GM19397 (cell line): ENCODE data around the gene TRIM14.
"Not testable (repeated sequence)": the region's sequence is repeated elsewhere in the genome, so short reads cannot be mapped to it uniquely, and the experiment has no call there.

Source experiments
- ATAC-seq: cut with Tn5 transposase; IDR thresholded peaks from one replicate; pipeline ENCODE4 v1.9.1; 2021; ENCODE audit warnings: mild to moderate bottlenecking, moderate library complexity; ENCODE audit not compliant: unreplicated experiment

TRIM14 gene

DNA sequence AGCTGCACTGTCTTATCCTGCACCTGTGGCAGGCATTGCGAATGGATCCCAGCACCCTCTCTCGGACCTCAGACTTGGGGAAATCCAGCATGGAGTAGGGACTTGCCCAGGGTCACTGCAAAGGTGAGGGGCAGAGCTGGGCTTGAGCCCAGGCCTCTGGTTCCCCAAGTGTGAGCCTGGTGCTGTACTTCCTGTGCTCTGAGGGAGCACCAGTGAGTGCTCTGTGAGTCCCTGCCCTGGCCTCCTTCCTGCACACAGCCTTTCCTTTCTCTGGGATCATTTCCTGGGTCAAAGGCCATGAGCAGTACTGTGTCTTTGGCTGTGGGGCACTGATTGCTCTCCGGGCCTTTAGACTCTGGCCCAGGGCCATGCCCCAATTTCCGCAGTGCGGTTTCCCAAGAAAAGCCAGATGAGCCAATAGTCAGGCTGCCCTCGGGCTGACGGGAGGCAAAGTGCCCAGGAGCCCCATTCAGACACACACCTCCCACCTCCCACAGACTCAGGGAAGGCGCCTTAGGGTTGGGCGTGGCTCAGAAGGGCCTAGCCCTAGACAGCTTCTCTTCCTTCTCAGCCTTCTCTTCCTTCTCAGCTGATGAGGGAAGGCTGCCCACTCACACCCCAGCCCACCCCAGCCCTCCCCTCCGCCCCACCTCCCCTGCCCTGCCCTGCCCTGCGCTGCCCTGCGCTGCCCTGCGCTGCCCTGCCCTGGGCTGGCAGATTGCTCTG, 23.3 kb upstream of the TRIM14 start:
- no peak for ATAC-seq

DNA sequence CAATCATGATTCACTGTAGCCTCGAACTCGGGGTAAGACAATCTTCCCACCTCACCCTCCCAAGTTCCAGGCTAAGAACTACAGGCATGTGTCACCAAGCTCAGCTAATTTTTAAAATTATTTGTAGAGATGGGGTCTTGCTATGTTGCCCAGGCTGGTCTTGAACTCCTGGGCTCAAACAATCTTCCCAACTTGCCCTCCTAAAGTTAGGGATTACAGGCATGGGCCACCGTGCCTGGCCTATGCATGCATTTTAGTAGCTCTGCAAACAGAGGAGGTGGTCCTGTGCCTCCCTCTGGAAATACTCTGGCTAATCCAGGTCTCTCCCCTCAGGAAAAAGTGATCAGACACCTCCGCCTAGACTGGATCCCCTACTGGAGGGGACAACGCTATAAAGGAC, 21.5 kb upstream of the TRIM14 start:
- ATAC-seq = no peak

DNA sequence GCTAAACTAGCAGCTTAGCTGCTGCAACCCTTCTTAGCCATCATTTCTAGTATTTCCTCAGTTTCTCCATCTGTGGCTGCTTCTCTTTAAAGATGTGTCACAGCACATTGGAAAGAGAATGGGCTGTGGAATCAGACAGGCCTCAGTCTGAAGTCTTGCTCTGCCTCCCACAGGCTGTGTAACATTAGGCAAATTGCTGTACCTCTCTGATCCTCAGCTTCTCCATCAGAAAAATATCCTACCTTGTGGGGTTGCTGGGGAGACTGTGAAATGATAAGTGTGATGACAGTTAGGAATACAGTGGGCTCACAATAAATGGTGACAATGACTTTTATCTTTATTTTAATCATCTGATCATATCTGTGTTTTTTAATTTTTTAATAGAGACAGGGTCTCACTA, 17.5 kb upstream of the TRIM14 start:
- ATAC-seq = no peak

DNA sequence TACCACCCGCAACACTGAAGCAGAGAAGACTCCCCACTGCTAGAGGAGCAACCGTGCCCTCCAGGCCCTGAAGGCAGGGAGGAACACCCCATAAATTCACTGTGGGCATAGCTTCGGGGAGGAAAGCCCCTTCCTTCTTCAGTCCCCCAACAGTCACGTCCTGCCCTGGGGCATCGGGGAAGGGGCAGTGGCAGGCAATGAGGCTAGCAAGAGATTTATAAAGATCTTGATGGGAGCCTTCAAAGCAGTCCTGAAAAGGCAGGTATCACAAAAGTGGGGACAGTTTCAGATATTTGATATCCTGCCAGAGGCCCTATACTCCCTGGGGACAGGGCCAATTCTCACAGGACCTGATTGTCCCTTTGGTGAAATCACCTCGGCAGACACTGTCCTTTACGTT, 16.9 kb upstream of the TRIM14 start:
- no peak for ATAC-seq

DNA sequence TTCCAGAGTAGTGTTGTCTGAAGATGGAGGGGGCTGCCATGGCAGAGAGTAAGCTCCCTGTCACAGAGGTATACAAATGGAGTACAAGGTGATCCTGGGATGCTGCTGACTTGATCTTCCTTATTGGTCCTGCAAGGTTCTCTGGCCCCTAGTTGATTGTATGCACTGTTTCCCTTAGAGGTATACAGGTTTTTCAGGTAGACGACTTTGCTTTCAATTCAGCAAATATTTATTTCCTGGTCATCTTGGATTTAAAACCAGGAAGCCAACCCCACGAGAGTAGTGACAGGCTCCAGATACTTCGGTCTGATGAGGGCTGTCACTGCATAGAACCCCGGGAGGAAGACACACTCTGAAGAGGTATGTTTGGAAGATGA, 16.5 kb upstream of the TRIM14 start:
- no peak for ATAC-seq

DNA sequence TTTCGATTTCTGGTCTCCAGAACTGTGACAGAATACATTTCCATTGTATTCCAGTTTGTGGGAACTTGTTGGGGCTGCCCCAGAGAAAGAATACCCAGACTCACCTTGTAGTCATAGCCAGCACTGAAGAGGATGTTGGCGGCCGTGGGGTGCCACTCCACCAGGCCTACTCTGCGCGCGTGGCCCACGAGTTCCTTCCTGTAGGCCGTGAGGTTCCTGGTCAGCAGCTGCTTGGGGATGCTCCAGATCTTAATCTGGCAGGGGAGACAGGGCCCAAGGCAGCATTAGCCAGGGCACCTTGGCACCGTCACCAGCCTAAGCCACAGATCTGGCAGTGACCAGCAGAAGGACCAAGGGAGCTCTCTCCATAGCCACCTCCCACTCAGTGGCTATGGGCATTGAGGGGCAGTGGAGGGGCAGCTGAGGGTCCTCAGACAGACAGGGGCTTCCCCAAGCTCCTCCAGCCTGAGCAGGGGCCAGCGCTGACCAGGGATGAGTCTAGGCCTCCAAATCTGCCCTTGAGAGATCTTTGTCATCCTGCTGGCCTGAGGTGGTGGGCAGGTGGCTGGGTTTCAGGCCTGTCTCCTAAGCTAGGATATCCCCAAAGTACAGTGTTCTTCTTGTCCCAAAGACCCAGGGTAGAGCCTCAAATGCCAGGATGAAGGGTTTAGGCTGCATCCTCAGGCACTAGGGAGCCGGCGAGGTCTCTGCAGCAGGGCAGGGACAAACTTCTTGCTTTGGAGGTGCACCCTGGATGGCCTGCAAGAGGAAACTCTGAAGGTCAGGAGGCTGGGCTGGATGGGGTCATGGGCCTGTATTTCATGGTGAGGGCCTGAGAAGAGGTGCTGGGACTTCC, 15.9 kb upstream of the TRIM14 start:
- ATAC-seq = no peak

DNA sequence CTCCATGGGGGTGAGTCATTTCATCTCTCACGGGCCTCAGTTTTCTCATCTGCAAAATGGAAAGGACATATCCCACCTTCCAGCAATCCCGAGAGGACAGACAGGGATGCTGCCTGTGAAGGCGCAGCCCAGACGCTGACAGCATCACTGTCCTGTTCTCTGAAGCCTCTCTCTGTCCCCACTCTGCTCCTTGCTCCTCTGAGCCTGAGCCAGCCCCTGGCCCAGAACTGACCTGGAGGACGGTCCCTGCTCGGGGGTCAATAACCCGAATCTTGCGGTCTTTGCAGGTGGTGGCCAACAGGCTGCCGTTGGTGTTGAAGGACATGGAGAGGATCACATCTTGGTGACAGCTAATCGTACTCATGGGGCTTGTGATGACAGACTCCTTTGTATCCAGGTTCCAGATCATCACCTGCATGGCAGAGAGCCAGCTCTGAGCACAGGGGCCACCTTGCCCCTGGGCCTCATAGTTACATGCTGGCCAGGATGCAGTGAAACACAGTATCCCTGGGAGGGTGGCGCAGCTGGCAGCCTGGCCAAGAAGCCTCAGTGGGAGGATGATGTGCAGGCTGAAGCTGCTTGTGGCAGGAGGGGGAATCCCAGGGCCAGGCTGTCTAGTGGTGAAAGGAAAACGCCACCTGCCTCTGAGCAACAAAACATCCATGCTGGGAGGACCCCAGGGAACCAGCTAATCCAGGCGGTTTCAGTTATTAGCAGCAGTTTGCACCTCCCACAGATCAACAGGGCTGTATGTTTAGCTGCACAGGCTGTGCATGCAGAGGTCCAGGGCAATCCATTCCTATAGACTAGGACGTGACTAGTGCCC, 14.0 kb upstream of the TRIM14 start:
- ATAC-seq = no peak

DNA sequence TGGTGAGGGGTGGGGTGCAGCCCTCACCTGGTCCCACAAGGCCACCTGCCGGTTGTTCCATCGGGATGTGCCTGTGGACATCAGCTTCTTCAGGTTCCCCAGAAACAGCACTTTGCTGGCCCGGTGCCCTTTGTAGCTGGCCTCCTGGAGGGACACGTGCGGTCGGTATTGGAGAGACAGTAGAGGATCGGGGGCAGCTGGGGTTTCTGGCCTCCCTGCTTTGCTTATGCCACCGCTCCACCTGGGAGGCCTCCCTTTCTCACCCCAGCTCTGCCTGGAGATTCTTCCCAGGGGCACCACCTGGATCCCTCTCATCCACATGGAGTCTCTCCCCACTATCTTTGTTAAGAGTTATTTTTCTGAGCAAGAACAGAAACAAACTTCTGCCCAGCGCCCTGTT, 13.1 kb upstream of the TRIM14 start:
- ATAC-seq = no peak

DNA sequence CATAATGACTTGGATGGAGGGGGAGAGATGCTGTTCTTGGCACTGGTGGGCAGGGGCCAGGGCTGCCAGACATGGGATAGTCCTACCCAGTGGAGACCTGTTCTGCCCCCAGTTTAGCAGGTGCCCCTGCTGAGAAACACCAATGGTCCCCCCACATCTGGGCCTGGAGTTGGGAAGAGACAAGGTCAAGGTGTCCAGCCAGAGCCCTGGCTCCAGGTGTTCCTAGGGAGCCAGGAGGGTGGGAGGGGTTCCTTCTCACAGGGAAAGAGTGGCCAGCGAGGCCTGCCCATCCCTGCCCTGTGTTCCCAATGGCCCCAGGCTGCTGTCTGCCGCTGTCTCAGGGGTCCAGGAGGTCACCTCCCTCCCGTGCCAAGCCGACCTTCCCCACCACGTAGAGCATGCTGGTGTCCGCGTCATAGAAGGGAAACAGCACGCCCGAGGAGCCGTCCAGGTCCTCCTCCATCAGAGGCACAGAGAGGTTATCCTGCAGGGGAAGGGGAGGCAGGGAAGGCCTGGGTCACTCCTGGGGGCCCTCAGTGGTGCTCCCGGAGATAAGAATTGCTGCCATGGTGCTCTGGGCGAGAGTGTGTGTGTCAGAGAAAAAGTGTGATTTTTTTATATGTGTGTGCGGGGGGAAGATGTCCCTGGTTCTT, 11.7 kb upstream of the TRIM14 start:
- ATAC-seq = no peak

DNA sequence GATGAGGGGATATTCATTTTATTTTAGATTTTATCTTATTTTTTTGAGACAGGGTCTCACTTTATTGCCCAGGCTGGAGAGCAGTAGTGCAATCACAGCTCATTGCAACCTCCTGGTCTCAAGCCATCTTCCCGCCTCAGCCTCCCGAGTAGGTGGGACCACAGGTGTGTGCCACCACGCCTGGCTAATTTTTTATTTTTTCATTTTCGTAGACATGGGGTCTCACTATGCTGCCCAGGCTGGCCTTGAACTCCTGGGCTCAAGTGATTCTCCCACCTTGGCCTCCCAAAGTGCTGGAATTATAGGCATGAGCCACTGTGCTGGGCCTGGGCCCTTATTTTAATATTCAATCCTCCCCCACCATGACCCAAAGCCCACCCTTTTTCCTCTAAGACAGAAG, 11.0 kb upstream of the TRIM14 start:
- not testable (repeated sequence) for ATAC-seq

DNA sequence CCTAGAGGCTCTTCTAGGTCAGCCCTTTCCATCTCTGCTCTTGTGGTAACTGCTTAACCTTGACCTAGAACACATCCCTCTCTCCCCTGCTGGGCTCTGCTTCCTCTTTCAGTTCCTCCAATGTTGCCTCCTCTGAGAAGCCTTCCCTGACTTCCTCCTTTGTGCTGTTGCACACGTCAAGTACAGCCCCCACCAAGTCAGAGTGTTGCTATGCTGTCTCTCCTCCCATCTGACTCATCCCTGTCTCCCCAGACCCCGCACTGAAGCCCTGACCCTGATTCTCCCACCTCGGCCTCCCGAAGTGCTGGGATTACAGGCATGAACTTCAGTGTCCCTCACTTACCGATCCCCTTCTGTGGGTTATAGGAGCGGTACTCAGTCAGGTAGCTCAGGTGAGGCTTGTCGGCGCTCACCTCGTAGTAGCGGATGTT, 10.4 kb upstream of the TRIM14 start:
- no peak for ATAC-seq

DNA sequence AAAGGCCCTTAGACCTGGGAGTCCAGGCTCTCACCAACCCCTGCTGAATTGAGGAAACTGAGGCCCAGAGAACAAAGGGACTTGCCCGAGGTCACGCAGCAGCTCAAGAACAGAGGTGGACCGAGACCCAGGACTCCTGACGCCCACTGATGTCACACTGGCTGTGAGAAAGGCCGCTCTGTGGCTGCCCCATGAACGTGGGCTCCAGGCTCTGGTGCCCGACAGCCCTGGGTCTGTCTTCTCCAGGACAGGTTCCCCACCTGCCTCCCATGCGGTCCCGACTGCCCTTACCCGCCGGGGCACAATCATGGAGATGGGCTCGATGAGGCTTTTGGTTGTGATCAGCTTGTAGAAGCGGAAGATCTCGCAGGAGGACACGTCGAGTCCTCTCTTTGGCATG, 9.3 kb upstream of the TRIM14 start:
- no peak for ATAC-seq

DNA sequence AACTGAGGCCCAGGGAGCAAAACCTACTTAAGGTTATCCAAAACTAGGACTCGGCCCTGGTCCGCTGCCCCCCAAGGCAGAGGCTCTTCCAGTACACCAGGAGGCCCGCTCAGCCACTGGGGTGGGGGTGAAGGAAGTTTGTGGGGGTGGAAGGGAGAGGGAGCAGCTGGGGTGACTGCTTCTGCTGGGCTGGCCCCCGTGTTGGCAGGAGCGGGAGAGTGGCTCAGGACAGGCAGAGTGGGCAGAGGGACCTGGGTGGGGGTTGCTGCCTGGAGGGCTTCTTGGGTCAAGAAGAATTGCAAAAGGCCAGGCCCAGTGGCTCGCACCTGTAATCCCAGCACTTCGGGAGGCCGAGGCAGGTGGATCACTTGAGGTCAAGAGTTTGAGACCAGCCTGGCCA, 8.2 kb upstream of the TRIM14 start:
- ATAC-seq = no peak

DNA sequence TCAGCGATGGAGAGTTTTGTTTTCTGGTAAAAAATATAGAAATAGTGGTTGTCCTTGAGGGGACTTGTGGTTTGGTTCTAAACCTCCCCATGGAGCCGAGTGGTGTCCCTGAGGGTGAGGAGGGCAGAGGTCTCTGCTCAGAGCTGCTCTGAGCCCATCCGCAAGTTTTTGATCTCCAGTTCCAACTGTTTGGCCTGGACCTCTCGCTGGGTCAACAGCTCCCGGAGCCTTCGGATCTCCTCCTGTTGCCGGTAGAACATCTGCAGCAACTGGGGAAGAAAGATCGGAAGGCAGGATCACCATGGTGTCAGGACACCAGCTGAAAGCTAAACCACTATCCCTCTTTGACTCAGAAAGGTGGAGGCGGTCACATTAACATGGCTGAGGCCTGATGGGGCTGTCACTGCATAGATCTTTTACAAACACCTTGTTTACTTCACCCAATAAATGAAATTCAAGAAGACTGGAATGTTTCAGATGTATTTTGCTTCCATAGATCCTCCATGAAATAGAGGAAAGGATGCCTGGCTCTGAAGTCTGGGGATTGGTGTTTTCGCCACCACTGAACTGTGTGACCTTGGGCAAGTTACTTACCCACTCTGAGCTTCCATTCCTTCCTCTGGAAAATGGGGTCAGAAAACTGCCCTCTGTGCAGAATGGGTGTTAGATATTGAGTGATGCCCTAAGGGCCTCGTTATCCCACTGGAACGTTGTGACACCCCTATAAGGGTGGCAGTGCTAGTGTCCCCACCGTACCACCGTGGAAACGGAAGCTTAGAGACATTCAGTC, 5.8 kb upstream of the TRIM14 start:
- no peak for ATAC-seq

DNA sequence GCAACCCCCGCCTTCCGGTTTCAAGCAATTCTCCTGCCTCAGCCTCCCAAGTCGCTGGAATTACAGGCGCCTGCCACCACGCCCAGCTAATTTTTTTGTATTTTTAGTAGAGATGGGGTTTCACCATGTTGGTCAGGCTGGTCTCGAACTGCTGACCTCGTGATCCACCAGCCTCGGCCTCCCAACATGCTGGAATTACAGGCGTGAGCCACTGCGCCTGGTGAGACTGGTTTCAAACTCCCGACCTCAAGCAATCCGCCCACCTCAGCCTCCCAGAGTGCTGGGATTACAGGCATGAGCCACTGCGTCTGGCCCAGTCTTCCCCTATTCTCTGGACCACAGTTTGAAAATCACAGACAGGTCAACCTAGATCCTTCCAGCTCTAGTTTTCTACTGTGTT, 5.1 kb upstream of the TRIM14 start:
- ATAC-seq = not testable (repeated sequence)

DNA sequence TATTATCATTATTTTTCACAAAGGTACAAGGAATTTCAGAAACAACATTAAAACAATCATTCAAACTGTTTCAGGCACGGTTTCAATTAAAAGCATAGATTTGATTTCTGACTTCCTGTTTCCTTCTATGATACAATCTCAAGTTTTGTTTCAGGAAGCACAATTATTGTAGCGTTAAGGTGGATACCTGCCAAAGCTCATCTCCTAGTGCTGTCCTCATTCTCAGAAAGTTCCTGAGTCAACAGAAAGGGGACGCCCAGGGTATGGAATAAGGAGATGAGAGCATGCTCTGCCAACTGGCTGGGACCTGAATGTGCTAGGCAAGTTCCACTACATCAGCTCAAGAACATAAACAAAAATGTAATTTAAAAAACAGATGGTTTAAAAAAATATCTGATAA, 2.0 kb upstream of the TRIM14 start:
- no peak for ATAC-seq

DNA sequence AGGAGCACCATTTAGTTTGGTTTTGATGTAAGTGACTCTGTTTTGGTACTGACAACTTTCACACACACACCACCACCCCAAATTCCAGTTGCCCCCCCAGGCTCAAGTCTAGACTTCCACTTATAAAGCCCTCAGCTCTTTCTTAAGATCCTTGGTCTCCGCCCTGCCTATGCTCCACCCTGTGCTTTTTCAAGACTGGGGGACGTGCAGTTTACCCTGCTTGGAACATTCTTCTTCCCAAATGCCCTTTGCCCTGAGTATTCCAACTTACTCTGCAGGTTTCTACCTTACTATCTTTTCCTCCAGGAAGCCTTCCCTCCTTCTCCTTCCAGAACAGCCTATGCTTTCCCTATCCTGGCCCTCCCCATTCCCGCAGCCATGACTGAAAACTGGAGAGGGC, 1.5 kb upstream of the TRIM14 start:
- ATAC-seq = no peak

DNA sequence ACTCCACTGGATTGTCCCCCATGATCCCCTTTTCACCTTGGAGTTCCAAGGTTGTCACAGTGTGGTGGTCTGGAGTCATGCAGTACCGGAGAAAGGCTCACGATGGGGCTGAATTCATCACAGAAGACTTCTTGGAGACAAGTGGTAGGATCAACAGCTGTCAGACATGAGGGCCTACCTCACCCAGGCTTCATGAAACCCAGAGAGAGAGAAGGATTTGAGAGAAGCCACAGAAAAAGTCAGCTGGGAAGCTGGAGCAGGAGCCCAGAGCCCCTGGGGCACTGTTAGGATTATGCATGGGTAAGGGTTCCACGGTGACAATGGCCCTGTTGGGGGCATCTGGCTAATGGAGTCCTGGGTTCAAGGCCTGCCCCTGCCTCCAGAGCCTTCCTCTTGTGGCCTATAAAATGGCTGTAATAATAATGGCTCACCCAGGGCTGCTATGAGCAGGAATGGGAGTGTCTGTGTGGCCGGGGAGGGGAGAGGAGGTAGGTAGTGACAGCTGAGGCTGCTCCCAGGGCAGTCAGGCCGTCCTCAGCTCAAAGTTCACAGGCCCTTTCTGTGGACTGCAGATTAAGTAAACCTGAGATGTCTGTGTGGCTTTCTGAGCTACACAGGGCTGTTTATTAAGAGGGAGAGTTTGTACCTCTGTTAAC, 910 bp downstream of the TRIM14 start:
- ATAC-seq = peak; percentile 45

DNA sequence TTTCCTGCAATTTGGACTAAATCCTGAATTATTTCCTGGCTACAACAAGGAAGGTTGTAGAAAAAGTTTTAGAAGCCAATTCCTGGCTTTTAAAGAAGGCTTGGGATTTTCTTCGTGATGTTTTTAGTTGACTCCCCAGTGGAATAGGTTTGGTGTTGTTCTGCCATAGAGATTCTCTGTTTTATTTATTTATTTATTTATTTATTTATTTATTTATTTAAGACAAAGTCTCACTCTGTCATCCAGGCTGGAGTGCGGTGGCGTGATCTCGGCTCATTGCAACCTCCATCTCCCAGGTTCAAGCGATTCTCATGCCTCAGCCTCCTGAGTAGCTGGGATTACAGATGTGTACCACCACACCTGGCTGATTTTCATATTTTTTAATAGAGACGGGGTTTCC, 1.9 kb downstream of the TRIM14 start:
- ATAC-seq = not testable (repeated sequence)

DNA sequence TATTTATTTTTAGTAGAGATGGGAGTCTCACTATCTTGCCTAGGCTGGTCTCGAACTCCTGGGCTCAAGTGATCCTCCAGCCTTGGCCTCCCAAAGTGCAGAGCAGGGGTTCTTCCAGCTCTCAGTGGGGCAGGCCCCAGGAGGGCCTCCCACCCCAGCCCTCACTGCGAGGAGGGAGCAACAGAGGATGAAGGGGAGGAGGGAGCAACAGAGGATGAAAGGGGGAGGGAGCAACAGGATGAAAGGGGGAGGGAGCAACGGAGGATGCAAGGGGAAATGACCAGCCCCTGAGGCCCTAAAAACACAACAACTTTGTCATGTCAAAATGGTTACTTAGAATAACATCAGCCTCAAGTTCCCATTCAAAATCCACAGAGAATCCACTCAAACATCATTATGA, 10.0 kb downstream of the TRIM14 start:
- no peak for ATAC-seq
